Measurements from ENCODE around the gene SPAG4.
A peak's percentile ranks its signal among the peaks of the same experiment; 100 is the strongest.

SPAG4 gene

DNA sequence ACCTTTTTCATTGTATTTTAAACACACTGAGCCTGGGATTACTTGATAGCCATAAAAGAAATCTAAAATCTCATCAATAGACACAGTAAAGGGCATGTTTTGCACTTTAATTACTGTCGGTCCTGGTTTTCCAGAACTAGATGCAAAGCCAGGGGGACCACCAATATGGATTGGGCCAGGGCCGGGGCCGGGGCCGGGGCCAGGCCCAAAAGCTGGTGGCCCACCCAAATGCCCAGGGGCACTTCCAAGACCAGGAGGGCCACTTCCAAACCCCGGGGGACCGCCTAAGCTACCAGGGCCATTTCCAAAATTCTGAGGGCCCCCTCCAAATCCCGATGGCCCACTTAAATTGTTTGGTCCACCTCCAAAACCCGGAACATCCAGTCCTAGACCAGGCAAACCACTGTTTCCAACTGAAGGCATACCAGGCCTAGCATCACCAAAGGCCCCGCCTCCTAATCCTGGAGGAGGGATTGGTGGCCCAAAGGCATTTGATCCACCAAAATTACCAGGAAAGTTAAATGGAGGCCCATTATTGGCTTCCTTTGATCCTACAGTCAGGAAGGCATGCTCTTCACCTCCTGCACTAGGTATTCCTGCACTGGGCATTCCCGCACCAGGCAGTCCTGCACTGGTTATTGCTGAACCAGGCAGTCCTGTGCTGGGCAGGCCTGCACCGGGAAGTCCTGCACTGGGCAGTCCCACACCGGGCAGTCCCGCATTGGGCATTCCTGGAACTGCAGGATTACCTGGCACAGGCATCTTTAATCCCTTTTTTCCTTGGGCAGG is 37.2 kb downstream of the SPAG4 start:
- no peak for DNase-seq (ENCODE audit: low read depth in 1 of 2, low spot score in 1 of 2)

GRCh38 chr20:35653430-35653734 is 37.8 kb downstream of the SPAG4 start:
- DNase-seq (ENCODE audit: low read depth in 1 of 2, low spot score in 1 of 2) = no peak

DNA sequence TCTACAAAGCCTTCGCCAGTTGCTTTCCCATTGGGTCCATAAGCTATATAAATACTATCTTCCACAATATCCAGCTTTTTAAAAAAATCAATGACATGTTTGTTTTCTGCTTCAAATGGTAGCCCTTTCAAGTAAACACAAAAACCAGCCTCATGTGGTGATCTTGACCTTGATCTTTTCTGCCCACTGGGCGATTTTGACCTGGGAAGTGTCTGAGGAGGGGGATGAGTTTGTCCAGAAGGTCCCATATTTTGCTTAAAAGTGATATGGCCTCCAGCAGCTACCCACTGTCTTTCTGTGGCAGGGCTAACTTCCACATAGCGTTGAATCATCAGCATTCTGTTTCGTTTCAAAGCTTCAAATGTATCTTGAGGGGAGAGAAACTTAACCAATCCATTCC is 38.3 kb downstream of the SPAG4 start:
- no peak for DNase-seq (ENCODE audit: low read depth in 1 of 2, low spot score in 1 of 2)

DNA sequence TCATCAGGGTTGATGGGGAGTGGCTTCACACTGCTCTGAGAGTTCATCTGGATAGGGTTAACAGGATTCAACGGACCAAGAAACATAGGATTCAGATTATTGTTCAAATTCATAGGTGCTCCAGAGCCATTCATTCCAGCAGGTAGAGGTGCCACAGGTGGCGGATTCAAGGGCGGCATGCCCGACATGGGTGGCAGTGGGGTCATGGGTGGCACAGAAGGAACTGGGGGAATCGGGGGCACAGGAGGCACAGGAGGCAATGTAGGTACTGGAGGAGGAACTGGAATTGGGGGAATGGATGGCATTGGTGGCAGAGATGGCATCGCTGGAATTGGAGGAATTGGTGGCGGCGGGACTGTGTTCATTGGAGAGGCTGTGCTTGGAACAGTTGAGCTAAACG is 38.8 kb downstream of the SPAG4 start:
- no peak for DNase-seq (ENCODE audit: low read depth in 1 of 2, low spot score in 1 of 2)

DNA sequence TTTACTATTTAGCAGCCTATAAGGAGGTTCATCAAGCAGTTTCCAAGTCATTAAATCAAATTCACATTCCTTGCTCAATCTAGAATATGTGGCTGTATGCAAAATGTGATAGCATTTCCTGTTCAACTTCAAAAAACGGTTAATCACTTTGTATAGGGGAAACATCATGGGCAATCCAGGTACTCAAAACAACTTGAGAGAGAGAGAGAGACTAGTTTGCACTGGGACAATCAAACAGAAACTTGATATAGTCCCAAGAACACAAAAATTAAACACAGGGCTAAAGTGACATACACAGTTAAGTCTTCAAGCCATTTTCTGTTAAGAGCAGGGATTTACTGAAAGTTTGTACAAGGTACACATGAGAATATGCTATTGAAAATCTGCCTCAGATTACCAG is 41.6 kb downstream of the SPAG4 start:
- DNase-seq (ENCODE audit: low read depth in 1 of 2, low spot score in 1 of 2) = no peak

- DNase-seq (ENCODE audit: low read depth in 1 of 2, low spot score in 1 of 2) = no peak
Observed at GRCh38 chr20:35660122-35660937, 44.7 kb downstream of the SPAG4 start.

- no peak for DNase-seq (ENCODE audit: low read depth in 1 of 2, low spot score in 1 of 2)
Observed at GRCh38 chr20:35661053-35661452, 45.4 kb downstream of the SPAG4 start.

DNA sequence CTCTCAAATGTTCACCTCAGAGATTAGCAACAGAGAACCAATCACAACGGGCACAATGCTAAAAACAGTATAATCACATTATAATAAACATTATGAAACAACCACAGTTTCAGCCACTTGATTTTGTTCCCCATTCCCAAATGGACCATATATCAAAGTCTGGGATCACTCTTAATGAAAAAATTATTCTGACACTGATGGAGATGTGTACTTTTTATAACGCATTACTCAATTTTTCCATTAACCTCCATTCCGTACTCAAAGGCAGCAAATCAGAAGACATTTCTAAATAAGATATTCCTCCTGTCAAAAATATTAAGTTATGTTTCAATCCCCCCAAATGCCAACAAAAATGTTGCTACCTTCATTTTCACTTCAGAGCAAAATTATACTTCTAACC is 46.3 kb downstream of the SPAG4 start:
- no peak for DNase-seq (ENCODE audit: low read depth in 1 of 2, low spot score in 1 of 2)

GRCh38 chr20:35662551-35662950 is 46.9 kb downstream of the SPAG4 start:
- DNase-seq (ENCODE audit: low read depth in 1 of 2, low spot score in 1 of 2) = no peak

DNA sequence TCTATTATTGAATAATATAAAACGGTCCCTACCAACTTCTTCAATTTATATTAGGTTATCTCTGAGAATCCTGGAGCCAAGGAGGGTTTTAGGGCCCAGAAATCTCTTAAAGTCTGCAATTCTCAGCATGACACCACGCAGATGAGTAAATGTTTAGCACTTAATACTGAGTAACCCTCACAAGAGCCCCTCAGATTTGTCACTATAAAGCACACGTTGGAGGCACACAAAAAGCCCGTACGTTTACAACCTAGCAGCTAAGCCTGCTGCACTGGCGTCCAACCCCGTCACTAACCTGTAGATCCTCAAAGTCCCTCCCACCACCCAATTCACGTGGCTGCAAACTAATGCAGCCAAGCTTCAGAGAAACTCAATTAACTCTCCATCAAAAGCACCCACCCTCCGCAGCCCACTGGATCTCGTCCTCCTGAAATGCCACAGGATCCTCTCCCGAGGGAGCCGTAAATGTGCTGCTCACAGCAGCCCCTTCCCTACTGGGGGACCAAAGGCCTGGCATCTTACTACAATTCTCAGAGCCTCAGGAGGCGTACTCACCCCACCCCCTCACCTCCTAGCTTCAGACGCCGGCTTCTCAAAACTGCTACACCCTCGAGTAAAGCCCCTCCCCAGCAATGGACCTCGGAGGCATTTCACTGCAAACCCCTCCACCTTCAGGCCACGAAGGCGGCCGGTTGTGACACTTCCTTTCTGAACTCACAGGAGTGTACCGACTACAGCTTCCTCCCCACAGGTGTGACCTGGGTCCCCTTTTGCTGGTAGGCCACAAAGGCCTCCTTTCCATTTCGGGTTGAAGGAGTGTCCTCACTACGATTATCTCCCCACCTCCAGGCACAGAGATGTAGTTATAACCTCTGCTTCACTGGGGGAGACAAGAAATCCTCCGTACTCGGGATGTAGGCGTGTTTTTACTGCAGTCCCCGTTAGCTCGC is 48.2 kb downstream of the SPAG4 start:
- peak; percentile 34 to 37 for DNase-seq (ENCODE audit: low read depth in 1 of 2, low spot score in 1 of 2)

DNA sequence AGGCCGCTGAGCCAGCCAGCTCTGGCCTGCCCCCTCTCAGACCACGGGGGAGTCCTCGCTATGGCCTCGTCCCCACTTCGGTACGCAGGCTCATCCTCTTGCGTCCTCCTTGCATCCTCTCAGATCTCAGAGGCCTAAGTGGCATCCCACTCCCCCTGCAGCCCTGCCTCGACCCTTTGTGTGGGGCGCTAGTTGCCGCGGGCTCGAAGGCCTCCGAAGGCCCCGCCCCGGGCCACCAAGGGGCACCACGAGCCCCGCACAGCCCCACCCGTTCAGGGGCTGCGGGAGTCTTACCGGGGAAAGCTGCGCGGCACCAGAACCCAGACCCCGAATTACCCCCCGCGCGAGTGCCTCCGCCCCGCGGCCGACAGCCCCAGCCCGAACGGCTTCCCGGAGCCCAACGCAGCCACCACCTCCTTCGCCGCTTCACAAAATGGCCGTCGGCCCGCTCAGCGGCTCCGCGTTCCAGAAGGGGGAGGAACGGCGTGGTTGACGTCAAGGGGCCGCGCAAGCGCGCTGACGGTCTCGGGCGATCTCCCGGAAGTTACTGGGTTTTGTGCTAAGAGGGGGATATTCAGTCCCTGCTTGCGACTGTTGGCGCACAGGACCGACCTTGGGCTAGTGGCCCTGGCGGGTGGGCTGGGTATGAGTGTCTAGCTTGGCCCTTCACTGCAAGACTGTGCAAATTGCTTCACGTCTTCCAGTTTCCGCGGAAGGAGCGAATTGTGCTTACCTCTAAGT is 49.0 kb downstream of the SPAG4 start, which contains the start of the genes CPNE1 and RBM12:
CPNE1 (minus strand) TSS at position 435 of the 741 bp plus-strand sequence. CDS start 31,977 bp downstream, outside the sequence.
RBM12 (minus strand) TSS at position 435 of the 741 bp plus-strand sequence. CDS start 9,578 bp downstream, outside the sequence.
- DNase-seq (ENCODE audit: low read depth in 1 of 2, low spot score in 1 of 2) = peak; percentile 86 to 90

DNA sequence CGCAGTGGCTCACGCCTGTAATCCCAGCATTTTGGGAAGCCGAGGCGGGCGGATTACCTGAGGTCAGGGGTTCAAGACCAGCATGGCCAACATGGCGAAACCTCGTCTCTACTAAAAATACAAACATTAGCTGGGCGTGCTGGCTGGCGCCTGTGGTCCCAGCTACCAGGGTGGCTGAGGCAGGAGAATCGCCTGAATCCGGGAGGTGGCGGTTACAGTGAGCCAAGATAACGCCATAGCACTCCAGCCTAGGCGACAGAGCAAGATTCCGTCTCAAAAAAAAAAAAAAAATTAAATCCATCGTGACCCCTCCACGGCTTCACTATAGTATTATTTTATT is 50.3 kb downstream of the SPAG4 start:
- DNase-seq (ENCODE audit: low read depth in 1 of 2, low spot score in 1 of 2) = no peak

- DNase-seq (ENCODE audit: low read depth in 1 of 2, low spot score in 1 of 2) = no peak
Observed at GRCh38 chr20:35669221-35669620, 53.6 kb downstream of the SPAG4 start.

- DNase-seq (ENCODE audit: low read depth in 1 of 2, low spot score in 1 of 2) = no peak
Observed at GRCh38 chr20:35669681-35670080, 54.1 kb downstream of the SPAG4 start.
